ENCODE results near the gene MIS18A. TPM values are rescaled to one million over a fixed set of nuclear protein-coding genes. Genes with fewer than 3 reads are reported as not detected.

MIS18A gene
- total and polyA plus RNA-seq, 8 donors: 2.0 to 4.2 (median 2.8) TPM

DNA sequence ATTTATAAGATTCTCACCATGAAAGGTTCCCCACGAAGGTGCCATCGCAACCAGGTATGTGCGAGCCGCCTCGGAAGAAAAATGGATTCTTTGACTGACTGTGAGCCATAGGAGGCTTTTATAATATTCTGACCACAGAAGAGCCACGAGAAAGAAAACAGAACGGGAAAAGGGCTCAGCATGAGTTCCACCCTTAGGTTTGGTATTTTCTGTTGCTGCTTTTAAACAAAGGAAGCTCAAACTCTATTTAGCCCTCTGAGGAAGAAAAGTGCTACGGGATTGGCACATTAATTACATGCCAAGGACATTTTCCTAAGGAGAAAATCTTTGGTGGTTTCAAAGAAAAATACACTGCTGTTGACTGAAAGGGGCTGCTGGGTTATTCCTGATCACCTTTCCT, 39.3 kb downstream of the MIS18A start:
- ATAC-seq: no peak
- H3K27ac ChIP-seq: no peak overlapping the region
- intact Hi-C loops (cut with DNase I): no loop called here
- no peaks in the 10 kb centered on the region for H3K36me3 ChIP-seq
- no peaks in the 10 kb centered on the region for H3K4me1 ChIP-seq
- H3K4me3 ChIP-seq: no peak overlapping the region
- TF ChIP-seq, protein P1, sequence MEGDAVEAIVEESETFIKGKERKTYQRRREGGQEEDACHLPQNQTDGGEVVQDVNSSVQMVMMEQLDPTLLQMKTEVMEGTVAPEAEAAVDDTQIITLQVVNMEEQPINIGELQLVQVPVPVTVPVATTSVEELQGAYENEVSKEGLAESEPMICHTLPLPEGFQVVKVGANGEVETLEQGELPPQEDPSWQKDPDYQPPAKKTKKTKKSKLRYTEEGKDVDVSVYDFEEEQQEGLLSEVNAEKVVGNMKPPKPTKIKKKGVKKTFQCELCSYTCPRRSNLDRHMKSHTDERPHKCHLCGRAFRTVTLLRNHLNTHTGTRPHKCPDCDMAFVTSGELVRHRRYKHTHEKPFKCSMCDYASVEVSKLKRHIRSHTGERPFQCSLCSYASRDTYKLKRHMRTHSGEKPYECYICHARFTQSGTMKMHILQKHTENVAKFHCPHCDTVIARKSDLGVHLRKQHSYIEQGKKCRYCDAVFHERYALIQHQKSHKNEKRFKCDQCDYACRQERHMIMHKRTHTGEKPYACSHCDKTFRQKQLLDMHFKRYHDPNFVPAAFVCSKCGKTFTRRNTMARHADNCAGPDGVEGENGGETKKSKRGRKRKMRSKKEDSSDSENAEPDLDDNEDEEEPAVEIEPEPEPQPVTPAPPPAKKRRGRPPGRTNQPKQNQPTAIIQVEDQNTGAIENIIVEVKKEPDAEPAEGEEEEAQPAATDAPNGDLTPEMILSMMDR (IDR thresholded peaks at IDR 0.05): no peak
- DNase-seq: no peak
- WGBS, 2 donors: 54% methylated on average over 8 of the region's 8 CpGs
- H3K27me3 ChIP-seq: no peaks in the 10 kb centered on the region
- H3K9me3 ChIP-seq: no peaks in the 10 kb centered on the region
- FAIRE-seq: no peak

DNA sequence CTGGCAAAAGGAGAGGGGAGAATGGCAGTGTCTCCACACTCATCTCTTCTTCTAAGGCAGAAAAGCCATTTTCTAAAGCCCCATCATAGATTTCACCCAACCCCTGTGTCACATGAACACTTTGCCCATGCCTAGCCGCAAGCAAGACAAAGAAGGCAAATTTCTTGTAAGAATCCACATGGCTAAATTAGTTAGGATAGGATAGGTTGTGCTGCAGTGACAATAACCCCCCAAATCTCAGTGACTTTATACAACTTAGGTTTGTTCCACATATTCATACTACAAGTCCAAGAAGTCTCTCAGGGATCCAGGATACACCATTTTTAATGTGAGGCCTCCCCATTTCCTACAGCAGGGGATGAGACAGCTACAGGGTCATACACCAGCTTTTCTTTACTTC, 40.8 kb downstream of the MIS18A start:
- no peaks in the 10 kb centered on the region for H3K9me3 ChIP-seq
- WGBS, 2 donors: 94 to 100% methylated on average over 1 of the region's 1 CpG
- no peaks in the 10 kb centered on the region for H3K36me3 ChIP-seq
- TF ChIP-seq, protein P1 (IDR thresholded peaks at IDR 0.05): no peak
- ATAC-seq (no peak), FAIRE-seq (no peak), DNase-seq (no peak)
- H3K27ac ChIP-seq: no peak overlapping the region
- H3K4me3 ChIP-seq: no peak overlapping the region
- H3K27me3 ChIP-seq: no peaks in the 10 kb centered on the region
- intact Hi-C loops (cut with DNase I): no loop called here
- no peaks in the 10 kb centered on the region for H3K4me1 ChIP-seq

DNA sequence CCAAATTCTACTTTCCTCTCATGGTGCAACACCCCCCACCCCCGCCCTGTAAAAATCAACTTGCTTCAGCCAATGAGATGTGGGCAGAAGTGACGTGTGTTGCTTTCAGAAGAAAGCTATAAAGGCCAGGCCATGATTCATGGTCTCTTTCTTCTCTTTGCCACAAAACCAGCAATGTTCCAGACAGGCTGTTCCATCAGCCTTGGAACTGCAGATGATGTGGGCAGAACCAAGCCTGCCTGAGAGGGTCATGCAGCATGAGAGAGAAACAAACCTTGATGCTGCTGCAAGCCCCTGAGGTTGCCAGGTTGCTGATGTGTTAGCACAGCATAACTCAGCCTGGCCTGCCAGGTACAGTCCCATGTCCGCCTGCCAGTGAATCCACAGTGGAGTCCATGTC, 41.8 kb downstream of the MIS18A start:
- TF ChIP-seq, protein P1 (IDR thresholded peaks at IDR 0.05): no peak
- 59 to 85% methylated on average over 3 of the region's 3 CpGs for WGBS, 2 donors
- Histone ChIP-seq H3K36me3 (no peaks in the 10 kb centered on the region), H3K4me3 (no peak overlapping the region), H3K4me1 (no peaks in the 10 kb centered on the region), H3K27me3 (no peaks in the 10 kb centered on the region), H3K27ac (no peak overlapping the region), H3K9me3 (no peaks in the 10 kb centered on the region)
- DNase-seq: no peak
- FAIRE-seq: no peak
- ATAC-seq: no peak
- intact Hi-C loops (cut with DNase I): no loop called here

DNA sequence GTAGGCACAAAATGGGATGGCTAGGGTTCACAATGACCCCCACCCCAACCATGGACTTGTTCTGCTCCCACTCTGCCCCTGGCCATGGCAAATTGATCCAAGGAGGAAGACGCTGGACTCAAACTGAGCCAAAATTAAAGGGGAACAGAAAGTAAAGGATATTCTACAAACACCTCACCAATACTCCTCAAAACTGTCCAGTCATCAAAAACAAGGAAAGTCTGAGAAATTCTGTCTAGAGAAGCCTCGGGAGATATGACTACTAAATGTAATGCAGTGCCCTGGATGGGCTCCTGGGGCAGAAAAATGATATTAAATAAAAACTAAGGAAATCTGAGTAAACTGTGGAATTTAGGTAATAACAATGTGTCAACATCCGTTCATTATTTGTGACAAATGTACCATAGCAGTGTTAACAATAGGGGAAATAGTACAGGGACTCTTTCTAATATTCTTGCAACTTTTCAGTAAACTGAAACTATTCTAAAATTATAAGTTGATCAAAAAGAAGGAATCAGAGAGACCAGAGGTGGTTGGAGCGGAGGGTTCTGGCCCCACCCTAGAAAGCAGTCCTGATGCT, 45.0 kb downstream of the MIS18A start:
- Histone ChIP-seq H3K27me3 (no peaks in the 10 kb centered on the region), H3K4me3 (no peak overlapping the region), H3K9me3 (no peaks in the 10 kb centered on the region), H3K27ac (no peak overlapping the region), H3K4me1 (no peaks in the 10 kb centered on the region), H3K36me3 (no peaks in the 10 kb centered on the region)
- DNase-seq (no peak), FAIRE-seq (no peak), ATAC-seq (no peak)
- WGBS, 2 donors: 64 to 88% methylated on average over 4 of the region's 4 CpGs
- intact Hi-C loops (cut with DNase I): no loop called here
- TF ChIP-seq, protein P1 (IDR thresholded peaks at IDR 0.05): no peak

DNA sequence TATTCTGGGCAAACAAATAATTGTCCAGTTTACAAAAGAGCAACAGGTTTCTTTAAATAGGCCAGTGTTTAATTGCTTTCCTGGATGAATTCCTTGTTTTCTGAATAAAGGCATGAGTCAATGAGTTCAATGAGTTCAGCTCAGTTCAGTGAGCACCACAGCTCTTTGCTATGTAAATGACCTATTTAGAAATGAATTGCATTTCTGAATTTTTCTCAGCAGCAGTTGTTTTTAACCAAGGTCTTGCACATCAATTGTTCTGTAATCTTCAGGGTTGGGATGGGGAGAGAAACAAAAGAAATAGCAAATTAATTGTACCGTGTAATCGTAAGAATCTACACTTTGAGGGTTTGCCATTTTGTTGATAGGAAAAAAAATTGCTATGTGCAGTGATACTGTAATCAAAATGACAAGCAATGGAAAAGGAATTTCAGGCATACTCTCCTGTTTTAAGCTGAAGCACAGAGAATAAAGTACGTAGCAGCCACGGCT, 45.7 kb downstream of the MIS18A start:
- TF ChIP-seq, protein P1 (IDR thresholded peaks at IDR 0.05): no peak
- FAIRE-seq (no peak), ATAC-seq (peak in 1 of 4 donors; percentile 13), DNase-seq (no peak)
- no peak overlapping the region for H3K27ac ChIP-seq
- H3K36me3 ChIP-seq: no peaks in the 10 kb centered on the region
- H3K9me3 ChIP-seq: no peaks in the 10 kb centered on the region
- intact Hi-C loops (cut with DNase I): no loop called here
- H3K4me3 ChIP-seq: no peak overlapping the region
- H3K27me3 ChIP-seq: no peaks in the 10 kb centered on the region
- no peaks in the 10 kb centered on the region for H3K4me1 ChIP-seq
- WGBS, 2 donors: 66 to 85% methylated on average over 4 of the region's 4 CpGs

Measured in pancreas (tissue), 10 donors.